GM21381 (cell line): Measurements from ENCODE around the gene SLC5A12.

Experiments used
- ATAC-seq: cut with Tn5 transposase; IDR thresholded peaks from one replicate; pipeline ENCODE4 v1.9.1; 2021; ENCODE audit warnings: mild to moderate bottlenecking, moderate library complexity; ENCODE audit not compliant: unreplicated experiment

SLC5A12 gene, protein sequence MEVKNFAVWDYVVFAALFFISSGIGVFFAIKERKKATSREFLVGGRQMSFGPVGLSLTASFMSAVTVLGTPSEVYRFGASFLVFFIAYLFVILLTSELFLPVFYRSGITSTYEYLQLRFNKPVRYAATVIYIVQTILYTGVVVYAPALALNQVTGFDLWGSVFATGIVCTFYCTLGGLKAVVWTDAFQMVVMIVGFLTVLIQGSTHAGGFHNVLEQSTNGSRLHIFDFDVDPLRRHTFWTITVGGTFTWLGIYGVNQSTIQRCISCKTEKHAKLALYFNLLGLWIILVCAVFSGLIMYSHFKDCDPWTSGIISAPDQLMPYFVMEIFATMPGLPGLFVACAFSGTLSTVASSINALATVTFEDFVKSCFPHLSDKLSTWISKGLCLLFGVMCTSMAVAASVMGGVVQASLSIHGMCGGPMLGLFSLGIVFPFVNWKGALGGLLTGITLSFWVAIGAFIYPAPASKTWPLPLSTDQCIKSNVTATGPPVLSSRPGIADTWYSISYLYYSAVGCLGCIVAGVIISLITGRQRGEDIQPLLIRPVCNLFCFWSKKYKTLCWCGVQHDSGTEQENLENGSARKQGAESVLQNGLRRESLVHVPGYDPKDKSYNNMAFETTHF

DNA sequence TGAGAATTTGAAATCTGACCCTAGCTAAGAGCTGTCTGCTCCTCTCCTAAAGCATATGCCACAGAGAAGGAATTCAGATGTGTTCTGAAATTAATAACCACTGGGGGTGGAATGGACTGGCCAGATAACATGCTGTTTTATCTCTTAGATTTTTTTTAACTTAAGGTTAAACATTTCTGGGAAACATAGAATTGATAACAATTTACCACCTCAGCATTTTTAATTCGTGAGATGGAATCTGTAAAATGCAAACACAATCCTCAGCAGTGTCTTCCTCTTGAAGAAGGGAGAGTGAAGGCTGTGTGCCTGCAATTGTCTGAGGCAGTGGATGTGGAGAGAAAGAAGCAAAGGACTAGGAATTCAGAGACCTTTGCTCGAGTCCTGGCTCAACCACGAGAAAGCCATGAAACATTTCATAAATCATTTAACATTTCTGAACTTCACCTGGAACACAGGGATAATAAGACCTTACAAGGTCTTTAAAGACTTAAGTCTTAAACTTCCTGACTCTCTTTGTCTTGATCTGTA, at the start of gene SLC5A12:
Gene SLC5A12 (minus strand): TSS at position 113 of the 528 bp plus-strand sequence. CDS start 346 bp downstream, outside the sequence.
- ATAC-seq, result no peak

DNA sequence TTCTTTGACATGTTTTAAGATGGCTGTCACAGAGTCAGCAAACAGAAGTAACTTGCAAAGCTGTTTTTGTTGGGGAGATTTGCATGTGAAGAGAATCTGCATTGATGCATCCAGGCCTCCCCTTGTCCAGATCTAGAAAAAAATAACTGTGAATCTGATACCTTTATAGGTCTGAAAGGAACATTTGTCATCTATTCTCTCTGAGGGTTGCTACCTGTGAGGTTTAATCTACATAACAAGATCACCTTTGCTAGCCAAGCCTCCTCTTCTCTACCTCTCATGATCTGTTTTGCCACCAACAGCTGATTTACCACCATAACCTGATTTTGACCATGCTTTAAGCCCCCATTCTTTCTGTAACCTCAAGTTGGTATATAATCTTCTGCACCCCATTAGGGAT, 47.2 kb upstream of the SLC5A12 start:
- no peak for ATAC-seq

DNA sequence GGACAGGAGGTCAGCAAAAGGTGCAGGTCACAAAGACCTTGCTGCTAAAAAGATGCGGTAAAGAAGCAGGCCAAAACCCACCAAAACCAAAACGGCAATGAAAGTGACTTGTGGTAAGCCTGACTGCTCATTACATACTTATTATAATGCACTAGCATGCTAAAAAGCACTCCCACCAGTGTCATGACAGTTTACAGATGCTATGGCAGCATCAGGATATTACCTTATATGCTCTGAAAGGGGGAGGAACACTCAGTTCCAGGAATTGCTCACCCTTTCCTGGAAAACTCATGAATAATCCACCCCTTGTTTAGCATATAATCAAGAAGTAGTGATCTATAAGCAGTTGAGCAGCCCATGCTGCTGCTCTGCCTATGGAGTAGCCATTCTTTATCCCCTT, 45.2 kb upstream of the SLC5A12 start:
- no peak for ATAC-seq

DNA sequence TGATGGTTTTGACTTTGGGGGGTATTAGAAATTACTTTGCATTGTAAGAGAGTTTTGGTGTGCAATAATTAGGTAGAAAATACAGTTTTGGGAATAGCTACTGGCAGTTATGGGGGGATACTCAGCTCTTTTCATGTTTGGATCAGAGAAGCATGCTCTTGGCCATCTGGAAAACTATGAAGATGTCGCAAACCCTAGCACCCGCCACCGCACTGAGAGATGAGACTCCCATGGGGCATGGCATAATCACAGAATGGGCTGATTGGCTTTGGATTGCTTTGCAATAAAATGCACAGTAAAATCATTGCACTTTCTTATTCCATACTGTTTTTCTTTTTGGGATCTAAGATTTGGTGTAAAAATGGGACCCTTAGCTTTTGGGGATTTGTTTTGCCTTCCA, 43.5 kb upstream of the SLC5A12 start:
- ATAC-seq, result no peak

DNA sequence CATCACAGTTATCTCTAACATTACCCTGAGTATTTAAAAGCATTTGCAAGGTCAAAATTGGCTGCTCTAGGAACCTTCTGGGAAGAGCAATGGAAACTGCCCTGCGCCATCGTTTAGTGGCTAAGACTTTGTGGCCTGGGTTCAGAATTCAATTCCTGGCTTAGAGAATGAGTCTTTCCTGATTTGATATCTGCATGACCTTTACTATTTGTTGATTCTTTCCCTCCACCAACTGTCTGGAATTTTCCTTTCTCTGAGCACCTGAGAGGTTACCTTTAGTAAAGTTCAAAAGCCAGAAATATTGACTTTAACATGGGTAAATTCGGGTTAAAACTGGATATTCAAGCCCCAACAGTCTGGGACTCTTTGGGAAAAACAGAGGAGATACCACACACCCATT, 43.0 kb upstream of the SLC5A12 start:
- no peak for ATAC-seq

DNA sequence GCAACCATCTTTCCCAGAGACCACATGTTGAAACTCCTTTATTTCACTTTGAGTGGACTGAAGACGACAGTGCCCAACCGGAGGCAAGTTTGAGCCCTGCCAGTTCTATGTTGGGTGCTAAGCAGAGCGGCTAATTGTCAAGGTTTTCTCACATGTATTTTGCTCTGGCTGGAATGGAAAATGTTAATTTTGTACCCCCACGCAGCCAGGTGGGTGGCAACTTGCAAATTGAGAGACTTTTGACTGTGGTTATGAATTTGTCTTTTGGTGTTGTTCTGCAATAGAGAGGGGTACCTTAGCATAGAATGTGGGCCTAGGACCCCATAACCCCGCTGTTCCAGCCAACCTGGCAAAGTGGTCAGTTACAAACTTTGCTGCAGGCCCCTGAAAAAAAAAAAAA, 42.5 kb upstream of the SLC5A12 start:
- ATAC-seq, result no peak

DNA sequence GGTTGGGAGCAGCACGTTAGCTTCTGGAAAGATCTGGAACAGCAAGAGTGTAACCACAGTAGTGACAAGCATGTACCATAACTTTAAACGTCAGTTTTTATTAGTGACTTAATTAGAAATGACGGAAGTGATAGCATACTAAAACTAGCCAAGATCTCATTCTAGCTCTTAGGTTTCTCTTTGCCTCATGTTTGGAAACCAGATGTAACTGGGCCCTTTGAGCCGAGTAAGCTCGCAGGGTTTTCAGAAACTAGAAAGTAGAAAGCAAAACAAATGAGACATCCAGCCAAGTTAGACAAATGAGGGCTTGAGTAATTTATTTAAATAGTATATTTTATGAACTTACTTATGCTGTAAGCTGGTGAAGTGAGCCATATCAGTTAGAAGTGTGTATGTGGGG, 40.2 kb upstream of the SLC5A12 start:
- no peak for ATAC-seq

DNA sequence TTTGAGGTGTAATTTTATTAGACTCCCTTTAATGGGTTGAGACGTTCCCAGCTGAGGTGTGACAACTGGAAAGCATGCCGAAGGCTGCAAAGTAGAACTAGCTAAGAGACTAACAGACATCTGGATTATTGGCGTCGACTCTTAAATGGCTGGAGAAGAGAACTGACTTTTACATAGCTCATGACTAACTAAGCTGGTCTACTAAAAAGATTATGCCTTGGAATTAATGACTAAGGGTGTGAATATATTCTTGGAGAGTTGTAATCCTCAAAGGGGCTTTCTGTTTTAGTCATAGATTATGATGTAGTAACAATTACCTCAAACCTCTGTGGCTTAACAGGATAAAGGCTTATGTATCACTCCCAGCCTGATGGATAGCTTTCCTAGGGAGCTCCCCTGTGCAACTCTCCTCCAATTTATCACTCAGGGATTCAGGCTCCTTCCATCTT, 39.5 kb upstream of the SLC5A12 start:
- no peak for ATAC-seq

DNA sequence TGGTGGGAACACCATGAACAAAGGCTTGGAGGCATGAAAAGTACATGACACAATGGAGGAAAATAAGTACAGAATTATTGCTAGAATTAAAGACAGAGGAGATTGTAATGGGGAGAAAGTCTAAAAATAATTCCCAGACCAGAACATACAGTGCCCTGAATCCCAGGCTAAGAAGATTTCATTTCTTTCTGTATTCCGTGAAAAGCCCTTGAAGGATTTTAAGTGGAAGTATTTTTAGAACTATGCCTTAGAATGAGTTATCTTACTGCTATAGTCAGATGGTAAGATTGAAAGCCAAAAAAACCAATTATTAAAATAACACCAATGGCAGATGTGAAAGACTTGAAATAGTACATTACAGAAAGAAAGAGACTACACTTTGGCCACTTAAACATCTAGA, 36.1 kb upstream of the SLC5A12 start:
- no peak for ATAC-seq

DNA sequence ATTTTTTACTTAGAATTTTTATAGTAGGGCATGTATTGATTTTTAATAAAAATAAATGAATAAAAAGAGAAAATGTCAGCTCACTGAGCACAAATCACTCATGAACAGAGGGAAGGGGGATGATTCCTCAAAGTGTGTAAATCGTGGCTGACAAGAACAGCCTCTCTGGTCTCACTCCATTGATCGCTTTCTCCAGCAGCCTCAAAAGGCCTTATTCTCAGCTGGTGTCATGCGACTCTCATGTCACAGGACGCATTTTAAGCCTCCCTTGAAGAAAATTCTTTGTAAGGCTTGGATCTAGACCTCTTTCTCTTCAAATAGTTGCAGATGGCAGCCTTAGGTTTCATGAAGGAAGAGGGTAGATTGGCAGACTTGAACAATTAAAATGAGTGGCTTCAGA, 33.9 kb upstream of the SLC5A12 start:
- ATAC-seq, result no peak

DNA sequence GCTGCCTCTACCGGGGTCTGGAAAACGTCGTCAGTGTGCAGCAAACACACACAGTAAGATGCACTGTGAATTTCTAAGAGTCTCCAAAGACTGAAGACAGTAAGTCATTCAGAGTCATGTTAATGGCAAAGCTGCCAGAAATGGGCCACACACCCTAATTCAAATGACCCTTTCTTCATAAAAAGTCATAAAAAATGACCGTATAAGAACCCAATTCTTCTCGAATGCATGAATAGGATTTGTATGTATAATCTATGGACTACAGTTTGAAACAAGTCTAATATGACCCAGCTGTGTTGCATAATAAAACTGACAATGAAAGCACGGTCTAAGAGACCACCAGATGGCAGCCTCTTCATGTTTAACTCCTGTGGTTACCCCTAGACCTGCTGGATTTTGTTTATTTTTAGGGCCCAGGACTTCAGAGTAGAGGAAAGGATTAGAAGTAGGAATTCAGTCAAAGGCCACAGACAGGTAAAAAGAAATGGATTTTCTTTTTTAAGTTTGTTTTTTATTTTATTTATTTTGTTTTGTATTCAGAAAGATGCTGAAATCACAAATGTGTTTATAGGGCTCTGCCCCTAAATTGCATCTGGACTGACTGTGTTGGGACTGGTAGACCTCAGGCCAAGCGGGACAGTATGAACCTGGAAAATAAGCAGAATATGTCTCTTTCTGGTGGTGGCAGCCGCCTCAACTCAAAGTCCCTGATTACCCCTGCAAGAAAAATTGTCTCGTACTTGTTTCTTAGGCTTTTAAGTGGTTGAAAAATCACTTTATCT, 32.1 kb upstream of the SLC5A12 start:
- no peak for ATAC-seq

DNA sequence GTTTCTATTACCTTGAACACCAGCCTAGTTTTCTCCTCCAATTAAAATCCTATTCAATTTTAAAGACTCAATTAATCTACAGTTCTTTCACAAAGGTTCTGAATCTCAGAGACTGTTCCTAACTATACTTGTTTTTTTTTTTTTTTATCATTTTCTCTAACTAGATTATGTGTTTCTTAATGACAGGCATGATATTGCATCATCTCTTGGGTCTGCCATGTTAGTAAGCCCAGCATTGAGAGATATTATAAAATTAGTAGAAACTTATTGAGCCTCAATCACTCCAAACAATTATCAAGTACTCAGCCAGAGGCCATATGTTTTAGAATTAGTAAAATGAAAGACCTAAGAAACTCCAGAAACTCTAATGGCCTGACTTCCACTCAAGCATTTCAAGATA, 28.1 kb upstream of the SLC5A12 start:
- no peak for ATAC-seq

DNA sequence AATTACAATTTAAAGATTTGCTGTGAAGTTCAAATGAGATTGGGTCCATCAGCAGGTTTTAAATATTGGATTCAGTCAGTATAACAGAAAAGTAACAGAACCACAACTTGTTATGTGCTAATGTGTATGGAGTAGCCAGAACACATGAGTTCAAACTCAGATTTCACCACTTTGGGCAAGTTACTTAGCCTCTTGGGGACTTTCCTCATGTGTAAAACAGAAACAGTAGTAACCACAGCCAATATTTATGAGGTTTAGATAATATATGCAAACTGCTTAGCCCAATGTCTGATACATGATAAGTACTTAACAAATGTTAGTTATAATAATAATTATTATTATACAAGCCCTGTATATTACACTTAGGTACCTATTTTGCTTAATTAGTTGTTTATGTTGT, 21.8 kb upstream of the SLC5A12 start:
- no peak for ATAC-seq

DNA sequence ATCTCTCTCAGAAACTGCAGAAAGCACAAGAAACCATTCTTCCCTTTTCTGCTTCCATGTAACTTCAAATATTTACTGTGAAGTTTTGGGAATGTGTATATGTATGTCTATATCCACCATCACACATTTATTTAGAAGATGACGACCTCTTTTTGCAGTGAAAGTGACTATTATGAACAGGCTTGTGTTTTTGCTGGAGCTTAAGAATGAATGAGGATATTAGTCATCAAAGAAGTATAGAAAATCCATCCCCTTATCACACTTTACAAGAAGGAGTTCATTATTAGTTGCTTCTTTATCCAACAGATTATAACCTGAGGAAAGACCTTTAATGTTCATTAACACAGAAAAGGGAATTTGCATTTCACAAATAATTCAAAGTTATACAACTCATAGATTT, 21.1 kb upstream of the SLC5A12 start:
- no peak for ATAC-seq

DNA sequence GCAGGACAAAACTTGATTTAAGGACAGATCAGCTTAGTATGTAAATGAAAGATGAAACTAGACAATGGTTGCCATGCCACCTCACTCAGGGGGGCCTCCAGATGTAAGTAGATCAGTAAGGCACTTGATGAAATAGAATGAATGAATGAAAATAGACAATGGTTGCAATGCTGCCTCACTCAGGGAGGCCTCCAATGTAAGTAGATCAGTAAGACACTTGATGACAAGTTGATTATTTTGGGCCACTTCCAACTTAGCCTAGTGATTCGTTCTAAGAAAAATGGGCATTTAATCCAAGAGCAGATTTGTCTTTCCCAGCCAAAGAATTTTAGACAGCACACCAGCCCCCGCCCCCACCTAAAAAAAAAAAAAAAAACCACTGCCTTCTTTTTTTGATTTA, 19.2 kb upstream of the SLC5A12 start:
- ATAC-seq, result no peak

DNA sequence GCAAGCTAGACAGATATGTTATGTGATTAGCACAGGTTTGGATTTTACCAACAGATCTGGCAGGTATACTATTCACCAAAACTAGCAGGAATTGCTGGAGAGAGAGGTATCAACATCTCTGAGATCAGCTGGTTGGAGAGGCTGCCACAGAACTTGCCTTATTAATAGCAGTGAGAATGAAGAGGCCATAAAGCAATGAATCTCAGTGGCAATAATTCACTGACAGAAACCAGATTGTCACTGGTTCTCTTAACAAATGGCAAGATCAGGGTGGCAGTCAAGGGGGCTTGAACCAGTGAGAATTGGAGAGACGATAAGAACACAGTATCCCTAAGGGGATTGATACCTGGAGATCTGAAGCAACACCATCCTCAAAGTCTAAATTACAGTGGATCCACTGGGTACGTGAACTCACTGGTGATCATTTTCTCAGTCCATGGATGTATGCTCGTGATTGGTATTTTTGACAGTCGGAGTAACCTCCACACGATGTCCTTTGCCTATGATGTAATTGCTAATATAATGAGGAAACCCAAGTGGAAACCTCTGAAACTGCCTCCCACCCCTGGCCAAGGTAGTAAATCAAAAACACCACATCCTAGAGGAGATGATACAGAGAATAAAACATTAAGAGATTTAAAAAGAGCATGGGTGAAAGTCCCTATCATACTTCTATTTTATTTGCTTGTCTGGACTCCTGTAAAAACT, 17.7 kb upstream of the SLC5A12 start:
- no peak for ATAC-seq

DNA sequence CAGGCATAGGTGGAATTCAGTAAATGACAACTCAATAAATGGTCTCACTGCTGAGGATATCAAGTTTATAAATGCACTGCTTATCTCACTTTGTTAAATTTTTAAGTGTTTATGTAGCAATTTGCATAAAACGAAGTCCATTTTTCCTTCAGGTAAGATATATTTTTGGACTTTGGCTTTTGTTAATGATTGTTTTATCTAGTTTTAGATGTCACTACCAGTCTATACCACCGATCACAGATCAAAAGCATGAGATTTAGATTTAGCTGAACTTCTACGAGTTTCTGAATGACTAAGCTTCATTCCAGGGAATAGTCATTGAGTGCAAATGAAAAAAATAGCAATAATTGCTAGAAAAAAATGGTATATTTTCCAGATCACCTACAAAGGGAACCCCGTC, 12.8 kb upstream of the SLC5A12 start:
- ATAC-seq, result no peak

DNA sequence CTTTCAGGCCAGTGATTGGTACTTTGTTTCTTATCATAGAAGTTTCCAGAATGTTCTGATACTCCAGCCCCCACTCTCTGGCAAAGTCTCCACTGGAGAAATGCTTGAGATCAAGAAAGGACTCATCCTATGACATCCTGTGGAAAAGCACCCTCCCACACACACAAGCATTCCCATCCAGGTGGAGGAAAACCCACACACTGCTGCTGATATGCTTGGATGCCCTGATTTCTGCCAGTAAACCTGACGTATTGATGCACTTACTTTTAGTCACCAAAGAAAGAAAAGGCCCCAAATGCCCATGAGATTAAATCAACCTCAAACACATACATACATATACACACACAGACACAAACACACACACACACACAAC, 9.2 kb upstream of the SLC5A12 start:
- ATAC-seq, result no peak

DNA sequence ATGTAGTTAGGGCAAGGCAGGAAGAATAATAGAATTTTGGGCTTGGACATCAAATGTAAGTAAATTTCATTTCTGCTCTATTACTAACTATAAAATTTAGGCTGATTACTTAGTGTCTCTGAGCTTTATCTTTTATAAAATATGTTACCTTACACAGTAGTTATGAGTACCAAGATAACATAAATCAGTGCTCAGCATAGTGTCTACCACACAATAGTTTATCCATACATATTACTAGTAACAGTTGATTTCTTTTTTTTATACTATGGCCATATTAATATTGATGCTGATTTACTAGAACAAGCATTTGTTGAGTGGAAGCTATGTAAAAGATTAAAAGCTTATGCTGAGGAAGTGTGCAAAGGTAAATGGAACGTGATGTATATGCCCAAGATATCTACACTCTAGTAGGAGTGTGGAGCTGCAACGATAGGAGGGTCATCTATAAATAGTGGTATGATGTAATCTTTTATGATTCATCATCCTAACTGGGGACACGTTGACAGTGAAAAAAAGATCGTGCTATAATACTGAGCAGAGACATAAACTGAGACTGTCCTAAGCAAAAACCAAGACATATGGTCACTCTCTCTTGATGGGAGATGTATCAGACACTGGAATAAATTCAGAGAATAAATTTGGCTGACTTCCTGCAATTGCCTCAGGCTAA, 8.7 kb upstream of the SLC5A12 start:
- ATAC-seq, result no peak

DNA sequence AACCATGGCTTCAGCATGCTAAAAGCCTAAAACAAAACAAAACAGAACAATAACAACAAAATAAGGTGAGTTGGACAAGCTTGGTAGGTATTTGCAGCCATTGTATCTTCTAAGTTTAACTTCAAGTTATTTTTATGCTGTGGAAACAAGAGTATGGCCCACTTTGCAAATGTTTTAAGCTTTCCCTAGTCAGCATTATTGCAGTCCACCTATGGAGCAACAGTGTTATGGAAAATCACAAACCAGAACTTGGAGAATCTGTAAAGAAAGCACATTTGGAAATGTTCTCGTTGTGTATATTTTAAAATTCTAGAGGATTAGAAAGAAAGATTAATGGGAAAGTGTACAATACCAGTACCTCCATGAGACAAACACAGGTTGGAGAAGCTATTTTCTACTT, 7.4 kb upstream of the SLC5A12 start:
- ATAC-seq, result no peak
